DOHH2 (cell line): ENCODE results near the gene FAM221A.
"Not testable (repeated sequence)": the region's sequence is repeated elsewhere in the genome, so short reads cannot be mapped to it uniquely, and the experiment has no call there.

Experiments
- H3F3A ChIP-seq: fragments of 200-600 bp; sonication (generic), shearing (Covaris generic); 2 replicates; pipeline ENCODE4 v1.6.0; 2016; ENCODE audit warnings: antibody characterized with exemption, mild to moderate bottlenecking; ENCODE audit not compliant: control insufficient read depth, insufficient read depth
- H3K27ac ChIP-seq: fragments of 200-600 bp; sonication (generic); 2 replicates; pipeline ENCODE4 v1.5.1; 2014; ENCODE audit warnings: low read depth, mild to moderate bottlenecking, low read length, moderate library complexity
- H3K27me3 ChIP-seq: fragments of 200-600 bp; sonication (generic); 2 replicates; pipeline ENCODE4 v1.6.1; 2014; ENCODE audit warnings: mild to moderate bottlenecking, low read length, mixed read lengths; ENCODE audit not compliant: control insufficient read depth
- H3K36me3 ChIP-seq: fragments of 200-600 bp; sonication (generic); 2 replicates; pipeline ENCODE4 v1.6.1; 2014; ENCODE audit warnings: mild to moderate bottlenecking, low read length, moderate library complexity, mixed read lengths; ENCODE audit not compliant: control insufficient read depth
- H3K4me1 ChIP-seq: fragments of 200-600 bp; sonication (generic); 2 replicates; pipeline ENCODE4 v1.6.1; 2014; ENCODE audit warnings: mild to moderate bottlenecking, low read length, mixed read lengths; ENCODE audit not compliant: control insufficient read depth
- H3K4me2 ChIP-seq: fragments of 200-600 bp; sonication (generic); 2 replicates; pipeline ENCODE4 v1.6.0; 2014; ENCODE audit warnings: mild to moderate bottlenecking, low read length, moderate library complexity
- H3K4me3 ChIP-seq: fragments of 200-600 bp; sonication (generic); 2 replicates; pipeline ENCODE4 v1.5.1; 2014; ENCODE audit warnings: mild to moderate bottlenecking, low read length, mixed read lengths
- H3K79me2 ChIP-seq: fragments of 200-600 bp; sonication (generic); 2 replicates; pipeline ENCODE4 v1.6.1; 2014; ENCODE audit warnings: mild to moderate bottlenecking, low read length, mixed read lengths; ENCODE audit not compliant: control insufficient read depth
- H3K9me2 ChIP-seq: fragments of 200-600 bp; sonication (generic); replicated peaks from 2 replicates; pipeline ENCODE4 v1.6.1; 2014; ENCODE audit warnings: mild to moderate bottlenecking, low read length, mixed read lengths; ENCODE audit not compliant: control insufficient read depth
- H3K9me3 ChIP-seq: fragments of 200-600 bp; sonication (generic); 2 replicates; pipeline ENCODE4 v1.6.1; 2014; ENCODE audit warnings: antibody characterized with exemption, low read length, mixed read lengths; ENCODE audit not compliant: control insufficient read depth, insufficient read depth
- H4K20me1 ChIP-seq: fragments of 200-600 bp; sonication (generic); 2 replicates; pipeline ENCODE4 v1.6.0; 2014; ENCODE audit warnings: low read depth, mild to moderate bottlenecking, antibody characterized with exemption, low read length, moderate library complexity; ENCODE audit not compliant: control insufficient read depth, insufficient read depth
- CTCF ChIP-seq: fragments of 200-600 bp; sonication (generic); IDR thresholded peaks from one replicate; pipeline ENCODE4 v1.5.1; 2014; ENCODE audit warnings: antibody characterized with exemption, mild to moderate bottlenecking, low read depth, low read length; ENCODE audit not compliant: poor library complexity, severe bottlenecking
- EZH2phosphoT487 ChIP-seq: fragments of 200-600 bp; sonication (generic); IDR thresholded peaks from 2 replicates; pipeline ENCODE4 v1.6.1; 2017; ENCODE audit warnings: borderline replicate concordance, mild to moderate bottlenecking, antibody characterized with exemption, low read length, moderate library complexity, mixed read lengths

The FAM221A gene

GRCh38 chr7:23664122-23664521, 15.9 kb upstream of the FAM221A start:
- Histone ChIP-seq H3K4me2 (no peak overlapping the region), H3K4me1 (no peaks in the 10 kb centered on the region), H3K9me3 (peaks cover 3% of the 10 kb centered on the region; the same call in 1 of the 2 replicates), H4K20me1 (no peaks in the 10 kb centered on the region), H3K27ac (no peak overlapping the region), H3F3A (no peaks in the 10 kb centered on the region), H3K27me3 (no peaks in the 10 kb centered on the region), H3K9me2 (no peaks in the 10 kb centered on the region), H3K4me3 (no peak overlapping the region), H3K79me2 (no peaks in the 10 kb centered on the region), H3K36me3 (no peaks in the 10 kb centered on the region)
- no peak for TF ChIP-seq EZH2phosphoT487
- no peak for TF ChIP-seq CTCF

- H3K9me2 ChIP-seq: no peaks in the 10 kb centered on the region
- TF ChIP-seq CTCF: no peak
- TF ChIP-seq EZH2phosphoT487: no peak
- H3K4me3 ChIP-seq: no peak overlapping the region
- H3K27ac ChIP-seq: no peak overlapping the region
- H3F3A ChIP-seq: no peaks in the 10 kb centered on the region
- H4K20me1 ChIP-seq: no peaks in the 10 kb centered on the region
- H3K79me2 ChIP-seq: no peaks in the 10 kb centered on the region
- no peaks in the 10 kb centered on the region for H3K36me3 ChIP-seq
- H3K9me3 ChIP-seq: peaks cover 4% of the 10 kb centered on the region; the same call in 1 of the 2 replicates
- no peak overlapping the region for H3K4me2 ChIP-seq
- 0 out of 2 replicates have a peak, but pooled peaks cover 3% of the 10 kb centered on the region for H3K27me3 ChIP-seq
- H3K4me1 ChIP-seq: no peaks in the 10 kb centered on the region
Measured at GRCh38 chr7:23672033-23672432, 8.0 kb upstream of the FAM221A start.

GRCh38 chr7:23680414-23681405, 711 bp downstream of the FAM221A start:
- Histone ChIP-seq H3K27ac (peak overlapping the region; percentile 52), H3K27me3 (peaks cover 8% of the 10 kb centered on the region; the same call in 1 of the 2 replicates), H3F3A (no peaks in the 10 kb centered on the region), H3K4me1 (peaks cover 14% of the 10 kb centered on the region), H3K36me3 (no peaks in the 10 kb centered on the region), H3K79me2 (peaks cover 3% of the 10 kb centered on the region; the same call in 1 of the 2 replicates), H3K9me2 (no peaks in the 10 kb centered on the region), H3K4me3 (peak overlapping the region; percentile 70), H3K9me3 (no peaks in the 10 kb centered on the region), H4K20me1 (no peaks in the 10 kb centered on the region), H3K4me2 (peak overlapping the region; percentile 74)
- no peak for TF ChIP-seq EZH2phosphoT487
- no peak for TF ChIP-seq CTCF

- not testable (repeated sequence) for H3F3A ChIP-seq, H3K79me2 ChIP-seq, H3K27me3 ChIP-seq, H3K9me2 ChIP-seq, H3K36me3 ChIP-seq, H3K9me3 ChIP-seq, H3K4me2 ChIP-seq, H3K27ac ChIP-seq, H4K20me1 ChIP-seq, H3K4me3 ChIP-seq
- peaks cover 14% of the 10 kb centered on the region for H3K4me1 ChIP-seq
Measured at GRCh38 chr7:23684041-23684440, 4.0 kb downstream of the FAM221A start.
